WTC11 (cell line): ENCODE results near the gene CNPY4. TPM values are rescaled to one million over a fixed set of nuclear protein-coding genes. Genes with fewer than 3 reads are reported as not detected.

Source experiments
- CREB1 ChIP-seq: sonication (generic); formaldehyde crosslinking; IDR thresholded peaks from 2 replicates; pipeline ENCODE4 v1.8.0; 2023; ENCODE audit warnings: mild to moderate bottlenecking, missing genetic modification reagents
- CREM ChIP-seq: sonication (generic); formaldehyde crosslinking; IDR thresholded peaks from 2 replicates; pipeline ENCODE4 v1.8.1; 2022; ENCODE audit warnings: mild to moderate bottlenecking, missing genetic modification reagents, moderate library complexity
- CTCF ChIP-seq: fragments of 200-600 bp; IDR thresholded peaks from 2 replicates; pipeline ENCODE4 v1.8.0; 2022; ENCODE audit warnings: antibody characterized with exemption
- IRF2 ChIP-seq: sonication (generic); formaldehyde crosslinking; IDR thresholded peaks from 2 replicates; pipeline ENCODE4 v1.8.0; 2022; ENCODE audit warnings: low read depth, missing genetic modification reagents, borderline replicate concordance
- MXD4 ChIP-seq: fragments of 250-450 bp; sonication (Bioruptor Pico); IDR thresholded peaks from 2 replicates; pipeline ENCODE4 v1.8.0; 2021; ENCODE audit warnings: mild to moderate bottlenecking, moderate library complexity, borderline replicate concordance
- ZMAT4 ChIP-seq: fragments of 250-450 bp; sonication (Bioruptor Pico); IDR thresholded peaks from 2 replicates; pipeline ENCODE4 v1.9.0; 2021; ENCODE audit warnings: mild to moderate bottlenecking
- ZNF281 ChIP-seq: sonication (generic); formaldehyde crosslinking; IDR thresholded peaks from 2 replicates; pipeline ENCODE4 v1.8.0; 2023; ENCODE audit warnings: mild to moderate bottlenecking, missing genetic modification reagents
- ZNF425 ChIP-seq: fragments of 250-450 bp; sonication (Bioruptor Pico); conservative IDR thresholded peaks from 2 replicates; pipeline ENCODE4 v1.9.0; 2021; ENCODE audit warnings: mild to moderate bottlenecking
- total RNA-seq: library from RNA; stranded (reverse); gene quantifications from 3 replicates; pipeline ENCODE4 v1.2.3, GENCODE V29; 2021
- TF ChIP-seq, protein P1 (sequence below): sonication (generic); formaldehyde crosslinking; IDR thresholded peaks from 2 replicates; pipeline ENCODE4 v1.8.1; 2023; ENCODE audit warnings: mild to moderate bottlenecking, missing genetic modification reagents, borderline replicate concordance
- TF ChIP-seq, protein P2 (sequence below): sonication (generic); formaldehyde crosslinking; conservative IDR thresholded peaks from 2 replicates; pipeline ENCODE4 v1.8.1; 2023; ENCODE audit warnings: mild to moderate bottlenecking, low read depth, missing genetic modification reagents, moderate library complexity
- TF ChIP-seq, protein P3 (sequence below): fragments of 250-450 bp; sonication (Bioruptor Pico); IDR thresholded peaks from 2 replicates; pipeline ENCODE4 v1.8.0; 2021; ENCODE audit warnings: mild to moderate bottlenecking
- TF ChIP-seq, protein P4 (sequence below): sonication (generic); formaldehyde crosslinking; IDR thresholded peaks from 2 replicates; pipeline ENCODE4 v1.8.0; 2023; ENCODE audit warnings: missing genetic modification reagents
- TF ChIP-seq, protein P5 (sequence below): sonication (generic); formaldehyde crosslinking; IDR thresholded peaks from 2 replicates; pipeline ENCODE4 v1.8.0; 2022; ENCODE audit warnings: mild to moderate bottlenecking, missing genetic modification reagents
- TF ChIP-seq, protein P6 (sequence below): sonication (generic); formaldehyde crosslinking; IDR thresholded peaks from 2 replicates; pipeline ENCODE4 v1.8.1; 2022; ENCODE audit warnings: low read depth, mild to moderate bottlenecking, moderate library complexity, missing genetic modification reagents, borderline replicate concordance
- TF ChIP-seq, protein P7 (sequence below): sonication (generic); formaldehyde crosslinking; IDR thresholded peaks from 2 replicates; pipeline ENCODE4 v1.8.0; 2022; ENCODE audit warnings: mild to moderate bottlenecking, missing genetic modification reagents

CNPY4 gene
- total RNA-seq, 1 experiment from 2014 or later, result 15.1 TPM

- TF ChIP-seq ZMAT4 (CRISPR knock-in tag), result no peak
- TF ChIP-seq, protein P1, sequence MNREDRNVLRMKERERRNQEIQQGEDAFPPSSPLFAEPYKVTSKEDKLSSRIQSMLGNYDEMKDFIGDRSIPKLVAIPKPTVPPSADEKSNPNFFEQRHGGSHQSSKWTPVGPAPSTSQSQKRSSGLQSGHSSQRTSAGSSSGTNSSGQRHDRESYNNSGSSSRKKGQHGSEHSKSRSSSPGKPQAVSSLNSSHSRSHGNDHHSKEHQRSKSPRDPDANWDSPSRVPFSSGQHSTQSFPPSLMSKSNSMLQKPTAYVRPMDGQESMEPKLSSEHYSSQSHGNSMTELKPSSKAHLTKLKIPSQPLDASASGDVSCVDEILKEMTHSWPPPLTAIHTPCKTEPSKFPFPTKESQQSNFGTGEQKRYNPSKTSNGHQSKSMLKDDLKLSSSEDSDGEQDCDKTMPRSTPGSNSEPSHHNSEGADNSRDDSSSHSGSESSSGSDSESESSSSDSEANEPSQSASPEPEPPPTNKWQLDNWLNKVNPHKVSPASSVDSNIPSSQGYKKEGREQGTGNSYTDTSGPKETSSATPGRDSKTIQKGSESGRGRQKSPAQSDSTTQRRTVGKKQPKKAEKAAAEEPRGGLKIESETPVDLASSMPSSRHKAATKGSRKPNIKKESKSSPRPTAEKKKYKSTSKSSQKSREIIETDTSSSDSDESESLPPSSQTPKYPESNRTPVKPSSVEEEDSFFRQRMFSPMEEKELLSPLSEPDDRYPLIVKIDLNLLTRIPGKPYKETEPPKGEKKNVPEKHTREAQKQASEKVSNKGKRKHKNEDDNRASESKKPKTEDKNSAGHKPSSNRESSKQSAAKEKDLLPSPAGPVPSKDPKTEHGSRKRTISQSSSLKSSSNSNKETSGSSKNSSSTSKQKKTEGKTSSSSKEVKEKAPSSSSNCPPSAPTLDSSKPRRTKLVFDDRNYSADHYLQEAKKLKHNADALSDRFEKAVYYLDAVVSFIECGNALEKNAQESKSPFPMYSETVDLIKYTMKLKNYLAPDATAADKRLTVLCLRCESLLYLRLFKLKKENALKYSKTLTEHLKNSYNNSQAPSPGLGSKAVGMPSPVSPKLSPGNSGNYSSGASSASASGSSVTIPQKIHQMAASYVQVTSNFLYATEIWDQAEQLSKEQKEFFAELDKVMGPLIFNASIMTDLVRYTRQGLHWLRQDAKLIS (CRISPR knock-in tag), result no peak
- TF ChIP-seq, protein P2, sequence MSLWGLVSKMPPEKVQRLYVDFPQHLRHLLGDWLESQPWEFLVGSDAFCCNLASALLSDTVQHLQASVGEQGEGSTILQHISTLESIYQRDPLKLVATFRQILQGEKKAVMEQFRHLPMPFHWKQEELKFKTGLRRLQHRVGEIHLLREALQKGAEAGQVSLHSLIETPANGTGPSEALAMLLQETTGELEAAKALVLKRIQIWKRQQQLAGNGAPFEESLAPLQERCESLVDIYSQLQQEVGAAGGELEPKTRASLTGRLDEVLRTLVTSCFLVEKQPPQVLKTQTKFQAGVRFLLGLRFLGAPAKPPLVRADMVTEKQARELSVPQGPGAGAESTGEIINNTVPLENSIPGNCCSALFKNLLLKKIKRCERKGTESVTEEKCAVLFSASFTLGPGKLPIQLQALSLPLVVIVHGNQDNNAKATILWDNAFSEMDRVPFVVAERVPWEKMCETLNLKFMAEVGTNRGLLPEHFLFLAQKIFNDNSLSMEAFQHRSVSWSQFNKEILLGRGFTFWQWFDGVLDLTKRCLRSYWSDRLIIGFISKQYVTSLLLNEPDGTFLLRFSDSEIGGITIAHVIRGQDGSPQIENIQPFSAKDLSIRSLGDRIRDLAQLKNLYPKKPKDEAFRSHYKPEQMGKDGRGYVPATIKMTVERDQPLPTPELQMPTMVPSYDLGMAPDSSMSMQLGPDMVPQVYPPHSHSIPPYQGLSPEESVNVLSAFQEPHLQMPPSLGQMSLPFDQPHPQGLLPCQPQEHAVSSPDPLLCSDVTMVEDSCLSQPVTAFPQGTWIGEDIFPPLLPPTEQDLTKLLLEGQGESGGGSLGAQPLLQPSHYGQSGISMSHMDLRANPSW (CRISPR knock-in tag), result no peak
- TF ChIP-seq, protein P3, sequence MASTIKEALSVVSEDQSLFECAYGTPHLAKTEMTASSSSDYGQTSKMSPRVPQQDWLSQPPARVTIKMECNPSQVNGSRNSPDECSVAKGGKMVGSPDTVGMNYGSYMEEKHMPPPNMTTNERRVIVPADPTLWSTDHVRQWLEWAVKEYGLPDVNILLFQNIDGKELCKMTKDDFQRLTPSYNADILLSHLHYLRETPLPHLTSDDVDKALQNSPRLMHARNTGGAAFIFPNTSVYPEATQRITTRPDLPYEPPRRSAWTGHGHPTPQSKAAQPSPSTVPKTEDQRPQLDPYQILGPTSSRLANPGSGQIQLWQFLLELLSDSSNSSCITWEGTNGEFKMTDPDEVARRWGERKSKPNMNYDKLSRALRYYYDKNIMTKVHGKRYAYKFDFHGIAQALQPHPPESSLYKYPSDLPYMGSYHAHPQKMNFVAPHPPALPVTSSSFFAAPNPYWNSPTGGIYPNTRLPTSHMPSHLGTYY (CRISPR knock-in tag), result no peak
- no peak for TF ChIP-seq IRF2
- TF ChIP-seq, protein P4, sequence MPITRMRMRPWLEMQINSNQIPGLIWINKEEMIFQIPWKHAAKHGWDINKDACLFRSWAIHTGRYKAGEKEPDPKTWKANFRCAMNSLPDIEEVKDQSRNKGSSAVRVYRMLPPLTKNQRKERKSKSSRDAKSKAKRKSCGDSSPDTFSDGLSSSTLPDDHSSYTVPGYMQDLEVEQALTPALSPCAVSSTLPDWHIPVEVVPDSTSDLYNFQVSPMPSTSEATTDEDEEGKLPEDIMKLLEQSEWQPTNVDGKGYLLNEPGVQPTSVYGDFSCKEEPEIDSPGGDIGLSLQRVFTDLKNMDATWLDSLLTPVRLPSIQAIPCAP (CRISPR knock-in tag), result no peak
- TF ChIP-seq CREM (CRISPR knock-in tag), result peak; percentile 82; the same call in 1 of the 2 replicates
- TF ChIP-seq, protein P5, sequence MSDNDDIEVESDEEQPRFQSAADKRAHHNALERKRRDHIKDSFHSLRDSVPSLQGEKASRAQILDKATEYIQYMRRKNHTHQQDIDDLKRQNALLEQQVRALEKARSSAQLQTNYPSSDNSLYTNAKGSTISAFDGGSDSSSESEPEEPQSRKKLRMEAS (CRISPR knock-in tag), result peak; percentile 19; the same call in 1 of the 2 replicates
- TF ChIP-seq ZNF281 (CRISPR knock-in tag), result no peak
- TF ChIP-seq, protein P6, sequence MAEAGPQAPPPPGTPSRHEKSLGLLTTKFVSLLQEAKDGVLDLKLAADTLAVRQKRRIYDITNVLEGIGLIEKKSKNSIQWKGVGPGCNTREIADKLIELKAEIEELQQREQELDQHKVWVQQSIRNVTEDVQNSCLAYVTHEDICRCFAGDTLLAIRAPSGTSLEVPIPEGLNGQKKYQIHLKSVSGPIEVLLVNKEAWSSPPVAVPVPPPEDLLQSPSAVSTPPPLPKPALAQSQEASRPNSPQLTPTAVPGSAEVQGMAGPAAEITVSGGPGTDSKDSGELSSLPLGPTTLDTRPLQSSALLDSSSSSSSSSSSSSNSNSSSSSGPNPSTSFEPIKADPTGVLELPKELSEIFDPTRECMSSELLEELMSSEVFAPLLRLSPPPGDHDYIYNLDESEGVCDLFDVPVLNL, result no peak
- TF ChIP-seq ZNF425 (CRISPR knock-in tag), result no peak
- no peak for TF ChIP-seq CREB1
- TF ChIP-seq, protein P7, sequence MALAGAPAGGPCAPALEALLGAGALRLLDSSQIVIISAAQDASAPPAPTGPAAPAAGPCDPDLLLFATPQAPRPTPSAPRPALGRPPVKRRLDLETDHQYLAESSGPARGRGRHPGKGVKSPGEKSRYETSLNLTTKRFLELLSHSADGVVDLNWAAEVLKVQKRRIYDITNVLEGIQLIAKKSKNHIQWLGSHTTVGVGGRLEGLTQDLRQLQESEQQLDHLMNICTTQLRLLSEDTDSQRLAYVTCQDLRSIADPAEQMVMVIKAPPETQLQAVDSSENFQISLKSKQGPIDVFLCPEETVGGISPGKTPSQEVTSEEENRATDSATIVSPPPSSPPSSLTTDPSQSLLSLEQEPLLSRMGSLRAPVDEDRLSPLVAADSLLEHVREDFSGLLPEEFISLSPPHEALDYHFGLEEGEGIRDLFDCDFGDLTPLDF (CRISPR knock-in tag), result no peak
- TF ChIP-seq CTCF, result no peak
- no peak for TF ChIP-seq MXD4
These were observed 39.0 kb downstream of the CNPY4 start, which contains the start of gene TRAPPC14 (continued) for GRCh38 chr7:100158229-100159098.
